HCT116 (cell line): ENCODE measurements around the gene VPS26A. TPM values are rescaled to one million over a fixed set of nuclear protein-coding genes. Genes with fewer than 3 reads are reported as not detected.

Experiments used
- ATAC-seq: fragments of 200-7000 bp; cut with Tn5 transposase; 2 replicates; pipeline ENCODE4 v1.9.1; 2020; ENCODE audit warnings: mild to moderate bottlenecking, moderate library complexity
- BruUV-seq: library from RNA; stranded (reverse); fragments of 400-500 nt; replicated peaks from 2 replicates; lab custom pipeline; 2021; lab: Mats Ljungman, UMichigan
- CTCF ChIA-PET: fragments of 300-600 bp; sonication (Branson Sonifier 250); formaldehyde crosslinking; loops from one replicate; lab custom pipeline; 2021; ENCODE audit warnings: antibody characterized with exemption; lab: Charles Lee
- POLR2A ChIA-PET: fragments of 300-600, 350-600 bp; sonication (Branson Sonifier 250); formaldehyde crosslinking; loops from one replicate; lab custom pipeline; 2021; ENCODE audit warnings: antibody characterized with exemption; lab: Charles Lee
- RAD21 ChIA-PET, 2 experiments: fragments of 300-600 bp; sonication (Branson Sonifier 250); formaldehyde crosslinking; loops; one replicate each; lab custom pipeline; 2023; ENCODE audit warnings: low total read pairs in 2 of 2; ENCODE audit not compliant: uncharacterized antibody in 2 of 2, unreplicated experiment in 2 of 2, low non-redundant PET in 1 of 2; lab: Charles Lee
- DNase-seq: peaks from one replicate; pipeline ENCODE4 v3.0.0-alpha.2; 2010; ENCODE audit warnings: low read depth, low spot score
- H2AFZ ChIP-seq: fragments of 200-600 bp; shearing (Covaris generic), sonication (generic); 2 replicates; pipeline ENCODE4 v1.6.1; 2017; ENCODE audit warnings: low read depth, mixed run types, mixed read lengths, antibody characterized with exemption, low read length; ENCODE audit not compliant: poor library complexity, severe bottlenecking
- H3K27ac ChIP-seq: 2 replicates; pipeline ENCODE4 v1.5.1; 2012; ENCODE audit warnings: low read depth, low read length
- H3K27me3 ChIP-seq: fragments of 200-600 bp; sonication (generic); 2 replicates; pipeline ENCODE4 v1.6.1; 2016; ENCODE audit warnings: mixed run types, low read length, mixed read lengths; ENCODE audit not compliant: insufficient read depth
- H3K36me3 ChIP-seq, 2 experiments: fragments of 200-500 bp in 1 of 2; fragments of 200-600 bp in 1 of 2; sonication (Bioruptor generic) in 1 of 2; sonication (generic) in 1 of 2; 2 replicates each; pipeline versions ENCODE4 v1.5.1 to v1.6.1; 2014 to 2016; ENCODE audit warnings: low read length in 2 of 2, inconsistent platforms in 1 of 2, mixed read lengths in 1 of 2, mixed run types in 1 of 2; ENCODE audit not compliant: insufficient read depth in 2 of 2, control insufficient read depth in 1 of 2
- H3K4me1 ChIP-seq, 2 experiments: fragments of 200-600 bp in 1 of 2; sonication (generic) in 1 of 2; 2 replicates each; pipeline versions ENCODE4 v1.5.1 to v1.6.1; 2012 to 2017; ENCODE audit warnings: low read length in 2 of 2, inconsistent platforms in 1 of 2, mild to moderate bottlenecking in 1 of 2, mixed read lengths in 1 of 2, mixed run types in 1 of 2, moderate library complexity in 1 of 2; ENCODE audit not compliant: insufficient read depth in 2 of 2, control insufficient read depth in 1 of 2
- H3K4me2 ChIP-seq: fragments of 200-600 bp; sonication (generic); 2 replicates; pipeline ENCODE4 v1.6.1; 2017; ENCODE audit warnings: mixed run types, low read length, mixed read lengths
- H3K4me3 ChIP-seq, 2 experiments: fragments of 200-600 bp in 1 of 2; sonication (generic) in 1 of 2; replicated peaks in 1 of 2; 2 replicates each; pipeline ENCODE4 v1.5.1; 2011 to 2016; ENCODE audit warnings: low read length in 2 of 2, control low read depth in 1 of 2, low read depth in 1 of 2, mild to moderate bottlenecking in 1 of 2, mixed read lengths in 1 of 2, mixed run types in 1 of 2
- H3K79me2 ChIP-seq: fragments of 200-600 bp; sonication (generic); 2 replicates; pipeline ENCODE4 v1.6.1; 2017; ENCODE audit warnings: mild to moderate bottlenecking, mixed run types, low read length, moderate library complexity, mixed read lengths; ENCODE audit not compliant: insufficient read depth
- H3K9ac ChIP-seq: fragments of 200-600 bp; sonication (generic); 2 replicates; pipeline ENCODE4 v1.6.1; 2016; ENCODE audit warnings: low read length, mixed read lengths
- H3K9me2 ChIP-seq: fragments of 200-600 bp; sonication (generic), shearing (Covaris generic); 2 replicates; pipeline ENCODE4 v1.6.1; 2017; ENCODE audit warnings: mixed run types, mild to moderate bottlenecking, moderate library complexity; ENCODE audit not compliant: insufficient read depth
- H3K9me3 ChIP-seq, 2 experiments: fragments of 200-500 bp in 1 of 2; fragments of 200-600 bp in 1 of 2; sonication (Bioruptor generic) in 1 of 2; sonication (generic) in 1 of 2; 2 replicates each; pipeline ENCODE4 v1.6.1; 2014 to 2017; ENCODE audit warnings: low read length in 2 of 2, mixed read lengths in 2 of 2, inconsistent platforms in 1 of 2, low read depth in 1 of 2, mild to moderate bottlenecking in 1 of 2, mixed run types in 1 of 2, moderate library complexity in 1 of 2; ENCODE audit not compliant: control insufficient read depth in 1 of 2, insufficient read depth in 1 of 2
- H4K20me1 ChIP-seq: fragments of 200-600 bp; sonication (generic), shearing (Covaris generic); 2 replicates; pipeline ENCODE4 v1.6.1; 2017; ENCODE audit warnings: mixed run types, mild to moderate bottlenecking, moderate library complexity; ENCODE audit not compliant: insufficient read depth
- CBX3 ChIP-seq: IDR thresholded peaks from 2 replicates; pipeline ENCODE4 v1.6.1; 2012; ENCODE audit warnings: low read depth
- CEBPB ChIP-seq: IDR thresholded peaks from 2 replicates; pipeline ENCODE4 v1.6.1; 2012; ENCODE audit warnings: low read depth
- EGR1 ChIP-seq: IDR thresholded peaks from 2 replicates; pipeline ENCODE4 v1.6.1; 2012; ENCODE audit warnings: low read depth
- ELF1 ChIP-seq: IDR thresholded peaks from 2 replicates; pipeline ENCODE4 v1.6.1; 2012; ENCODE audit warnings: low read depth, borderline replicate concordance
- EZH2phosphoT487 ChIP-seq: fragments of 200-600 bp; IDR thresholded peaks from 2 replicates; pipeline ENCODE4 v1.6.1; 2018; ENCODE audit warnings: antibody characterized with exemption, borderline replicate concordance
- JUND ChIP-seq: IDR thresholded peaks from 2 replicates; pipeline ENCODE4 v1.6.1; 2012
- POLR2AphosphoS5 ChIP-seq: IDR thresholded peaks from 2 replicates; pipeline ENCODE4 v1.6.1; 2011; ENCODE audit warnings: mild to moderate bottlenecking, low read depth, low read length, moderate library complexity
- SIN3A ChIP-seq: IDR thresholded peaks from 2 replicates; pipeline ENCODE4 v1.6.1; 2012; ENCODE audit warnings: low read depth
- SP1 ChIP-seq: IDR thresholded peaks from 2 replicates; pipeline ENCODE4 v1.6.1; 2012; ENCODE audit warnings: low read depth
- ZFX ChIP-seq: fragments of 450-650 bp; IDR thresholded peaks from 2 replicates; pipeline ENCODE4 v1.6.1; 2017
- ZNF274 ChIP-seq: fragments of 200-500 bp; sonication (Bioruptor generic); IDR thresholded peaks from 2 replicates; pipeline ENCODE4 v1.6.1; 2014; ENCODE audit warnings: mild to moderate bottlenecking, low read depth, low read length, inconsistent platforms
- intact Hi-C: fragments of 100-400 bp; cut with micrococcal nuclease; formaldehyde crosslinking; loops from 2 replicates; pipeline ENCODE4 v1.10.0; 2022
- total RNA-seq: library from RNA; stranded (reverse); gene quantifications from one replicate; pipeline ENCODE4 v1.2.1, GENCODE V29; 2021; ENCODE audit not compliant: unreplicated experiment
- TF ChIP-seq, protein P1 (sequence below): IDR thresholded peaks from 2 replicates; pipeline ENCODE4 v1.6.1; 2012
- TF ChIP-seq, protein P2 (sequence below): IDR thresholded peaks from 2 replicates; pipeline ENCODE4 v1.6.1; 2012
- TF ChIP-seq, protein P3 (sequence below): IDR thresholded peaks from 2 replicates; pipeline ENCODE4 v1.6.1; 2011; ENCODE audit warnings: mild to moderate bottlenecking, low read length, moderate library complexity; ENCODE audit not compliant: insufficient replicate concordance; ENCODE audit errors: extremely low read depth

Gene VPS26A
- total RNA-seq, 1 experiment from 2014 or later: 65.1 TPM

DNA sequence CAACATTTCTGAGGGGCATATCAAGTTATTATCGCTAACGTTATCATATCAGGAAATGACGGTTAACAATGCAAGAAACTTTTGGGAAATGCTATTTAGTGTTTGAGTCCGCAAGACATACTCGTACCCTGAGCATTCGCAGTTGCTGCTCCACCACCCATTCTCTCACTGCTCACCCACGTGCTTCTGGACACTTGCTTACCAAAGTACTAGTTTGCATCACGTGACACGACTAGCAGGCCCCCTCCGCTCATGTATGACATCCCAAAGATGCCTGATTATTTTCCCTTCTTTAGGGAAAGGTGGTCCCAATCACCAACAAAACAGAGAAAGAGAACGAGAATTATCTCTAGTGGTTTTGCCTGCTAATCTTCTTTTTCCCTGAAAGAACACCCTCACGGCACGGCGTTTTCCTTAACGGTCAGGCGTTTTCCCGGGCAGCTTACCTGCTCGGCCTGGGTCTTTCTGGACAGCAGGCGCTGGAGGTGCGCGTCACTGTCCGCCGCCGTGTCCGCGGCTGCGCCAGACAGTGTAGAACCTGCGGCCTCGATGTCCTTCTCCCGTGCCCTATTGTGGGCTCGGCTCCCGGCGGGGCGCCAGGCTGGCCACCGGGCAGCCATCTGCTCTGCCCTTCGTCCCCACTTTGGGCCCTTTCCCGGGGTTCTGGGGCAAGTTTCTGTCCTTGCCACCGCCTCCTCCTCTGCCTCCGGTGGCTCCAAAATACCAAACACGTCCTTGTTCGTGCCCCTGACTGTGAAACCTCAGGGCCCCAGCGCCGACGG lies 56.0 kb downstream of the VPS26A start, which contains the start of gene SUPV3L1 (continued):
- peak; percentile 100 for TF ChIP-seq SIN3A
- no peak; the same call in 1 of the 2 replicates for TF ChIP-seq JUND
- TF ChIP-seq CEBPB: peak; percentile 65
- TF ChIP-seq, protein P1, sequence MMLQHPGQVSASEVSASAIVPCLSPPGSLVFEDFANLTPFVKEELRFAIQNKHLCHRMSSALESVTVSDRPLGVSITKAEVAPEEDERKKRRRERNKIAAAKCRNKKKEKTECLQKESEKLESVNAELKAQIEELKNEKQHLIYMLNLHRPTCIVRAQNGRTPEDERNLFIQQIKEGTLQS: no peak

DNA sequence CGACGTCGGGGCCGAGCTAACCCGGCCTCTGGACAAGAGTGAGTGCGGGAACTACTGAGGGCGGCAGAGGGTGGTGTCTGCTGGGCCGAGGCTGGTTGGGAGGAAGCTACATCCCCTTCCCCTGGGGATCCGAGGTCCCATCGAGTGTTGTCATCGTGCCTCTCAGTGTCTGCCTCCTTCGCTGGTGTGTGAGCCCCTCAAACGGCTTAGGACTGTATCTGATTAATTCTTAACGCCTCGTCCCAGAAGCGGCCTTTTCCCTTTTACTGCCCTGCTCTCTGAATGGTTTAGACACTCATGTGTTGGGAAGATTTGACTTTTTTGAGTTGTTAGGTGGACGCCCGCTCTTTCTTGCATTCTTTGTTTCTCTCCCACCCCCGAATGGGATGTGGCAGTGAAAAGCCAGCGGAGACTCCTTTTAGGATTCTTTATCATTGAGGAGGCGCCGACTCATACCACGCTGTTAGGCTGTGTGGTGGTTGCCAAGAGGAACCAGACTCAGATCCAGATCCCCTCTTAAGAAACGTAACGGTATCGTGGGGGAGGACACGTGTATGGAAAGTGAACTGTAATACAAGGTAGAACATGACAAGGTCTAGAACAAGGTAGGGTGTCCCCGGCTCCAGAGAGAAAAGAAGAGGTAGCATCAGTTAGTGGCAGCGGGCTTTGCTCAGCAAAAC lies 56.7 kb downstream of the VPS26A start:
- peak overlapping the region; percentile 83 to 98 for H3K4me3 ChIP-seq
- BruUV-seq: TSS peak; percentile 41
- intact Hi-C loops: no loop called here
- ChIA-PET POLR2A (no interaction called here), CTCF (no interaction called here), RAD21 (no interaction called here)
- TF ChIP-seq CEBPB (no peak), ZFX (peak; percentile 65; the same call in 1 of the 2 replicates)
- no peaks in the 10 kb centered on the region for H4K20me1 ChIP-seq
- peaks cover 5 to 19% of the 10 kb centered on the region in 2 experiments; a peak in 3 of 4 replicates for H3K4me1 ChIP-seq
- H3K9me3 ChIP-seq: no peaks in the 10 kb centered on the region
- no peak overlapping the region for H2AFZ ChIP-seq
- DNase-seq (no peak), ATAC-seq (no peak; the same call in 1 of the 2 replicates)
- no peaks in the 10 kb centered on the region for H3K9me2 ChIP-seq
- H3K27me3 ChIP-seq: no peaks in the 10 kb centered on the region
- H3K27ac ChIP-seq: peak overlapping the region; percentile 73
- H3K9ac ChIP-seq: peak overlapping the region; percentile 97
- peak overlapping the region; percentile 82 for H3K4me2 ChIP-seq
- H3K36me3 ChIP-seq: peaks cover 0 to 2% of the 10 kb centered on the region in 2 experiments; a peak in 1 of 4 replicates
- H3K79me2 ChIP-seq: peaks cover 56% of the 10 kb centered on the region

DNA sequence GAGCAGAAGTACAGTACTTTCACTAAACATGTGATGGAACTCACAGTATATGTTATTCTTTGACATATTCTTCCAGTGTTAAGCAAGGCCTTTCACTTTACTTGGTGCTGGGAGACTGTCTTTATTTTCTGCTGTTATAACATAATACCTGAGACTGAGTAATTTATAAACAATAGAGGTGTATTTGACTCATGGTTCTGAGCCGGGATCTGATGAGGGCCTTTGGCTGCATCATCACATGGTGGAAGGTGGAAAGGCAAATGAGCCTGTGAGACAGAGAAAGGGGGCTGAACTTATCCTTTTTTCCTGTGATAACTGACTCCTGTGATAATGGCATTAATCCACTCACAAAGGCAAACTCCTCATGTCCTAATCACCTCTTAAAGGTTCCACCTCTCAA lies 57.5 kb downstream of the VPS26A start:
- Histone ChIP-seq H2AFZ (no peak overlapping the region), H3K79me2 (peaks cover 64% of the 10 kb centered on the region), H3K9me3 (no peaks in the 10 kb centered on the region), H3K27ac (no peak overlapping the region), H3K4me2 (peak overlapping the region; percentile 82), H3K4me1 (peaks cover 5 to 19% of the 10 kb centered on the region in 2 experiments; a peak in 3 of 4 replicates), H3K4me3 (peak overlapping the region; percentile 83 to 98), H3K9ac (peak overlapping the region; percentile 97), H3K27me3 (no peaks in the 10 kb centered on the region), H3K36me3 (peaks cover 7 to 8% of the 10 kb centered on the region in 2 experiments; a peak in 2 of 4 replicates), H3K9me2 (no peaks in the 10 kb centered on the region), H4K20me1 (no peaks in the 10 kb centered on the region)
- intact Hi-C loops: no loop called here
- RAD21 ChIA-PET: no interaction called here
- no peak for ATAC-seq
- no peak for DNase-seq
- POLR2A ChIA-PET: no interaction called here
- CTCF ChIA-PET: interaction anchor here (1.2 kb wide), 1 partner anchor 227 kb away, joined by 3 read pairs; no protein-coding TSS in a partner anchor
- BruUV-seq: no TSS peak
- no peak for TF ChIP-seq CBX3
- no peak for TF ChIP-seq ELF1
- no peak for TF ChIP-seq EGR1
- TF ChIP-seq, protein P2, sequence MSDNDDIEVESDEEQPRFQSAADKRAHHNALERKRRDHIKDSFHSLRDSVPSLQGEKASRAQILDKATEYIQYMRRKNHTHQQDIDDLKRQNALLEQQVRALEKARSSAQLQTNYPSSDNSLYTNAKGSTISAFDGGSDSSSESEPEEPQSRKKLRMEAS: no peak
- TF ChIP-seq JUND: no peak
- TF ChIP-seq, protein P3, sequence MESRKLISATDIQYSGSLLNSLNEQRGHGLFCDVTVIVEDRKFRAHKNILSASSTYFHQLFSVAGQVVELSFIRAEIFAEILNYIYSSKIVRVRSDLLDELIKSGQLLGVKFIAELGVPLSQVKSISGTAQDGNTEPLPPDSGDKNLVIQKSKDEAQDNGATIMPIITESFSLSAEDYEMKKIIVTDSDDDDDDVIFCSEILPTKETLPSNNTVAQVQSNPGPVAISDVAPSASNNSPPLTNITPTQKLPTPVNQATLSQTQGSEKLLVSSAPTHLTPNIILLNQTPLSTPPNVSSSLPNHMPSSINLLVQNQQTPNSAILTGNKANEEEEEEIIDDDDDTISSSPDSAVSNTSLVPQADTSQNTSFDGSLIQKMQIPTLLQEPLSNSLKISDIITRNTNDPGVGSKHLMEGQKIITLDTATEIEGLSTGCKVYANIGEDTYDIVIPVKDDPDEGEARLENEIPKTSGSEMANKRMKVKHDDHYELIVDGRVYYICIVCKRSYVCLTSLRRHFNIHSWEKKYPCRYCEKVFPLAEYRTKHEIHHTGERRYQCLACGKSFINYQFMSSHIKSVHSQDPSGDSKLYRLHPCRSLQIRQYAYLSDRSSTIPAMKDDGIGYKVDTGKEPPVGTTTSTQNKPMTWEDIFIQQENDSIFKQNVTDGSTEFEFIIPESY: no peak
- no peak for TF ChIP-seq SP1
- TF ChIP-seq POLR2AphosphoS5: no peak
- TF ChIP-seq ZFX: no peak
- no peak for TF ChIP-seq ZNF274
- no peak for TF ChIP-seq EZH2phosphoT487
- TF ChIP-seq SIN3A: no peak
- TF ChIP-seq CEBPB: no peak
